Stimulated activated CD4-positive, alpha-beta T cell treated with anti-CD3 and anti-CD28 coated beads, Interleukin-2, amount 100 ng/mL, for 24 hours (primary cell): ENCODE measurements around the gene KCNAB2.

Experiments used
- DNase-seq, 2 donors: peaks; one replicate each; pipeline ENCODE4 v3.0.0-alpha.2; 2020

The KCNAB2 gene

DNA sequence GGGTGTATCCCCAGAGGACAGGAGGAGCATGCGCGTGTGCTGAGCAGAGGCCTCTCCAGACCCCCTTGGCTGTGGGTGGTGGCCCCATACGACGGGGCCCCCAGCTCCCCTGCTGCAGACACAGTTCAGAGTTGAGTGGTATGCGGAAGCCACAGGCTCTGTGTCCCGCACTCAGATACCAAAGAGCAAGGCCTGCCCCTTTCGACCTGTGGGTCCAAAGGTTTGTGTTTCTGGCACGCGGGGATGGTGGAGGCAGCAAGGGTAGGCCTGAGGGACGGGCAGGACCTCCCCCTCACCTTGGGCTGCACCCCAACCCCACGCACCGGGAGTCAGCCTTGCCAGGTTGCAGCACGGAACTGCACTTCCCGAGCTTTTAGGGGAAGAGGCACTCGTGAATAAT lies at the start of gene KCNAB2:
TSS of gene KCNAB2 (plus strand) at position 328 of the 400 bp plus-strand sequence. CDS start 5,649 bp downstream, outside the sequence.
- no peak for DNase-seq

GRCh38 chr1:5996641-5997270 lies 48.9 kb upstream of the KCNAB2 start:
- DNase-seq = no peak

DNA sequence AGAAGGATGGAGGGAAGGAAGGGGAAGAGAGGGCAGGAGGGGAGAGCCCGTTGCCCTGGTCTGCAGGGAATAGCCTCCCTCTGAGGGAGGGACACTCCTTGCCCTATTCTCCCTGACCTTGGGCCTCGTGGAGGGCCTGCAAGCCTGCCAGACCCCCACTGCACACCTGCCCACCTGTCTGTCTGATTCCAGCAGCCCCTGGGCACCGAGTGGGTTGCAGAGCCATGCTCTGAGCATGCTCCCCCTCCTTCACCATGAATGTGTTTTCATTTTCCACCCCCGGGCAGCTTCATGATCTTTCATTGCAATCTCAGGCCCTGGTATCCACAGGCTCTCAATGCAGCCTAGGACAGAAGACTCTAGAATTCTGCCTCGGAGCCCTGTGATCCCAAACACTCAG lies 48.4 kb upstream of the KCNAB2 start:
- DNase-seq = no peak

DNA sequence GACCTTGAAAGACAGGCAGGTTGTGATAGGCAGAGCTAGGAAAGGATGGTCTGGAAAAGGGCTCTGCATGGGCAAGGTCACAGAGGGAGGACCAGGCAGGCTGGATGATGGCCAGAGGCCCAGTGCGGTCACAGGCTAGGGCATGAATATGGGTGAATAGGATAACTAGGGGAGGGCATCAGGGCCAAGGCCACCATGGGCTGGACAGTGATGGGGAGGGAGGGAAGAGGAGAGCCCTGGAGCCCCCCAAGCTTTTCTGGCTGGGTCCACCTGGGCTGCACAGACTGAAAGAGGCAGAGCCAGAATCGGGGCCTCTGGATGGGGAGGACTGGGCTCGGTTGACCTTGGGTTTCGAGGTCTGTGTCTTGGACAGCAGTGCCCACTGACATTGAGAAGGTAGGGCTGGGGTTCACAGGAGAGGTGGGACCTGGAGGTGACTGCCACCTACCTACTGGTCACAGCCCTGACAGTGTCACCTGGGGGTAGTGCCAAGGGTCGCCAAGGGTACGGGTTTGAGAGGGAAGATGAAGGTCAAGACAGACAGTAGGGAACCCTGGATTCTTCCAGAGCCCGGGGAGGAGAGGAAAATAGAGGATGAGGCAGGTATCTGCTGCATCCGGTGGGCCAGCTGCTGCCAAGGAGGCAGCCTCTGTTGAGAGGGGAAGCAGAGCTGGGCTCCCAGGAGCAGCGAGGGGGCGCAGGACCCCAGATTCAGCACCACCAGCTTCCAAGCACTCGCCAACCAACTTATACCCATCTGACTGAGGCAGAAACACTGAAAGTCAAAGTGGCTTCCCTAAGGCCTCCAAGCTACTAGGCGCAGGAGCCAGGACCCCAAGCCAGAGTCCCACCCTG lies 47.4 kb upstream of the KCNAB2 start:
- DNase-seq = no peak

- DNase-seq = no peak
Observed at GRCh38 chr1:5998906-5999301, 46.8 kb upstream of the KCNAB2 start.

- no peak for DNase-seq
Observed at GRCh38 chr1:5999711-6000443, 45.8 kb upstream of the KCNAB2 start.

- DNase-seq = no peak
Observed at GRCh38 chr1:6000444-6001288, 45.0 kb upstream of the KCNAB2 start.

- DNase-seq = no peak
Observed at GRCh38 chr1:6001992-6002576, 43.6 kb upstream of the KCNAB2 start.

- DNase-seq = no peak
Observed at GRCh38 chr1:6002714-6003501, 42.8 kb upstream of the KCNAB2 start.

GRCh38 chr1:6003568-6004411 lies 41.9 kb upstream of the KCNAB2 start:
- DNase-seq = no peak

DNA sequence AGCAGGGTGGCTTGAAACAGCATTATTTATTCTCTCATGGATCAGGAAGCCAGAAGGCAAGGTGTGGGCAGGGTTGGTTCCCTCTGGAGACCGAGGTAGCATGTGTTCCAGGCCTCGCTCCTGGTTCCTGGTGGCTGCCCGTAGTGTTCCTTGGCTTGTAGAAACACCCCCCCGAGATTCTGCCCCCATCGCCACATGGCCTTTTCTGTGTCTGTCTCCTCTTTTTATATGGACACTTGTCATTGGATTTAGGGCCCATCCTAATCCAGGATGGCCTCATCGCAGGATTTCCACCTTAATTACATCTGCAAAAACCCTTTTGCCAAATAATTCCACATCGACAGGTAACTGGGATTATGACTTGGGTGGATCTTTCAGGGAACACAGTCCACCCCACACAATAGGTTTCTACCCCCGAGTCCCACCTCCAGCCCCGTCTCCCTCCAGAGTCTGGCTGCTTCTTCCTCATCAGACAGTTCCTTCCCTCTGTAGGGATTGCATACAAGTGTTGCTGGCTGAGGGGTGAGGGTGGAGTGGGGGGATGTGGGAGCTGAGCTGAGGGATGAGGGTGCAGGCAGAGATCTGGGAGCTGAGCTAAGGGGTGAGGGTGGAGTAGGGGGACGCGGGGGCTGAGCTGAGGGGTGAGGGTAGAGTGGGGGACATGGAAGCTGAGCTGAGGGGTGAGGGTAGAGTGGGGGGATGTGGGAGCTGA lies 41.1 kb upstream of the KCNAB2 start:
- DNase-seq = no peak

GRCh38 chr1:6005276-6005917 lies 40.3 kb upstream of the KCNAB2 start:
- no peak for DNase-seq

- DNase-seq = no peak
Observed at GRCh38 chr1:6006882-6007281, 38.8 kb upstream of the KCNAB2 start.

DNA sequence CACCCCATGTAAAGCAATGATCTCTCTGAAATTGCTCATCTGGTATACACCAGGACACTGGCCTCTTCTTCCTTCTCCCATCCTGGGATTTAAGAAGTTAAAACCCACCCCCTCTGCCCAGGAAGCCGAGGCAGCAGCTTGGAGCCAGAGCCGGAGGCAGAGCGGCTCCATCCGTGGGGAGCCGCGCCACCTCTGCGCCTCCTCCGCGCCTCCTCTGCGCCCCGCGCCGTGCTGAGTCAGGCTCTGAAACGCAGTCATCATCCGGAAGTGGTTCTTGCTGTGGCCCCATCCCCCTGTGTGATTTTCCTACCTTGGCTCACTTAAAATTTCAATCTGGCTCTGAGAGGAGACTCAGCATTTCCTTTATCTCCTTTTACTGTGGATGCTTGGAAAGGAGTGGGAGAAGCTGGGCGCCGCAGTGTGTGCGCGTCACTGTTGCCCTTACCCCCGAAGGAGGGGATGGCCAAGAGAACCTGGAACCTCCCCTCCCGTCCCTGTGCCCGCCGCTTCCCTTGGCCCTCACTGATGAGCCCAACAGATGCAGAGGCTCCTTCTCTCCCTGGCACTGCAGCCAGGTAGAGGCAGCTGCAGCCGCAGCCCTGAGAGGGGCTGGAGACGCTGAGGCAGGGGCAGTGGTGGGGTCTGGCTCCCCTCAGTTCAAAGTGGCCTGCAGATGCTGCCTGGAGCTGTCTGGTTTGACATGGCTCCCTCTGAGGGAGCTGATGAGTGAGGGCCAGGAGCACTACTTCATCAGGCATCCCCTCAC lies 38.2 kb upstream of the KCNAB2 start:
- DNase-seq = no peak

DNA sequence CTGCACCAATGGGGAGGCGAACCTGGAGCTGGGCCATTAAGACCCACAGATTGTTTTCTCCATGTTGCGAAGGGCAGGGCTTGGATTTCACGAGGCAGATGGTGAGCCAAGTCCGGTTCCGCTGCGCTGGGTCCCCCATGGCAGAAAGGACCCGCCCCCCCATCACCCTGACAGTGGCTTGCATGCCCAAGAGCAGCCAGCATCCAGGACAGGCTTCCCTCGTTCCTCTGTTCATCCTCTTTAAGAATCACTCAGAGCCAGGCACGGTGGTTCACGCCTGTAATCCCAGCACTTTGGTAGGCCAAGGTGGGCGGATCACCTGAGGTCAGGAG lies 37.6 kb upstream of the KCNAB2 start:
- no peak for DNase-seq

DNA sequence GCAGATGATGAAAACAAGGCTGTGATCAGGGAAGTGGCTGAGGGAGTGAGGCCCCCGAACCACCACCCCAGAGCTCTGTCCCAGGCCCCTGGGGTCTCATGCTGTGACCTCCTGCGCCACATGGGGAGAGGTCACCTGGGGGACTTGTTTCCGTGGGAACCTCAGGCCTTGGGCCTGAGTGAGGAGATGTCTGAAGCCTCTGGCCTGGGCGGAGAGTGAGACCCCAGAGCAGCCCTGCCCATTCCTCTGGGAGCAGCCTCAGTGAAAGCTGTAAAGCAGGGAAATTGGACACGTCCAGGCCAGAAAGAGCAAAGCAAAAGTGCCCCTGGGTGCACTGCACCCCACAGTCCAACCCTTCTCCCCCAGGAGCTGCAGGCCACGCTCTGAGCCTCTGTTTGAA lies 37.0 kb upstream of the KCNAB2 start:
- no peak for DNase-seq

DNA sequence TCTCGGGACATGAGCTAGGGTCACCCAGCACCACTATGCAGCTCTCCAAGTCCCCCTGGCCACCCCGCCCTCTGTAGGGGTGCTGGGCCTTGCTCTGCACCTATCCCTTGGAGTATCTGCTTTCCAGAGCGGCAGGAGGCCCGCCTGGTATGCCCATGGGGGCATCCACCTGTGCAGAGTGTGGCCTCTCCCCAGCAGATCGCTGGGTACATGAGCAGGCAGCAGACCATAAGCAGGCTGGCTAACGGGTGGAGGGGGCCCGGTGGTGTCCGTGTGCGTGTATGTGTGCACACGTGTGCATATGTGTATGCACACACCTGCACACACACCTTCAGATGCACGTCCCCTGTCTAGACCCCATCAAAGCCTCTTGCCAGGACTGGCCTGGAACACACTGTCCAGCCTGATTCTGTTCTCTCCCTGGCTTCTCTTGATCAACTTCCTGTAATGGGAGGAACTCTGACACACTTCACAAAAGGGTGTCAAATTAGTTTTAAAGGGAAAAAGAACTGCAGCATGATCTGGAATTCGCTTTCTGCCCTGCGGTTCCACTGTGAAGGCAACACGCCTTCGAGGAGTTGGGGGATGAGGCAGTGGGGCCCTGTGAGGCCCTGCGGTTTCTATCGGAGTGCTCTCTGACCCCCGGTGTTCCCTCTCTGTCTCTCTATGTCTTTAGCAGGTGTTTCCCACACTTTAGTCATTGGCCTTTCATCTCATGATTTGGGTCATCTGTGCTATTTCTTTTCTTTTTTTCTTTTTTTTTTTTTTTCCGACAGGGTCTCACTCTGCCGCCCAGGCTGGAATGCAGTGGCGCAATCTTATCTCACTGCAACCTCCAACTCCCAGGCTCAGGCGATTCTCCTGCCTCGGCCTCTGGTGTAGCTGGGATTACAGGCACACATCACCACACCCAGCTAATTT lies 36.3 kb upstream of the KCNAB2 start:
- no peak for DNase-seq

- DNase-seq = no peak
Observed at GRCh38 chr1:6010554-6010953, 35.1 kb upstream of the KCNAB2 start.
